GM19025 (cell line): Measurements from ENCODE around the gene CUL1.

Experiments used
- ATAC-seq: cut with Tn5 transposase; IDR thresholded peaks from one replicate; pipeline ENCODE4 v1.9.1; 2021; ENCODE audit warnings: mild to moderate bottlenecking, low read depth, moderate library complexity; ENCODE audit not compliant: unreplicated experiment

CUL1 gene

GRCh38 chr7:148698397-148699023 is at the start of gene CUL1:
CUL1 (plus strand) TSS chr7:148698903; CDS start chr7:148730123, 31,220 bp downstream.
- peak; percentile 67 for ATAC-seq

GRCh38 chr7:148650232-148650858 is 48.4 kb upstream of the CUL1 start:
- no peak for ATAC-seq

GRCh38 chr7:148652773-148653172 is 45.9 kb upstream of the CUL1 start:
- no peak for ATAC-seq

GRCh38 chr7:148657929-148658328 is 40.8 kb upstream of the CUL1 start:
- ATAC-seq: no peak

GRCh38 chr7:148661471-148661870 is 37.2 kb upstream of the CUL1 start:
- no peak for ATAC-seq

- ATAC-seq: no peak
These were observed 36.1 kb upstream of the CUL1 start for GRCh38 chr7:148662646-148663045.

- ATAC-seq: no peak
These were observed 34.4 kb upstream of the CUL1 start for GRCh38 chr7:148664324-148664723.

GRCh38 chr7:148665221-148665620 is 33.5 kb upstream of the CUL1 start:
- ATAC-seq: no peak

GRCh38 chr7:148669927-148670326 is 28.8 kb upstream of the CUL1 start:
- ATAC-seq: no peak

GRCh38 chr7:148670374-148670773 is 28.3 kb upstream of the CUL1 start:
- no peak for ATAC-seq

- ATAC-seq: no peak
These were observed 27.9 kb upstream of the CUL1 start for GRCh38 chr7:148670807-148671206.

GRCh38 chr7:148672041-148672440 is 26.7 kb upstream of the CUL1 start:
- no peak for ATAC-seq

- no peak for ATAC-seq
These were observed 24.0 kb upstream of the CUL1 start for GRCh38 chr7:148674689-148675088.

- ATAC-seq: no peak
These were observed 22.4 kb upstream of the CUL1 start for GRCh38 chr7:148676291-148676690.

- no peak for ATAC-seq
These were observed 16.9 kb upstream of the CUL1 start for GRCh38 chr7:148681821-148682220.

- no peak for ATAC-seq
These were observed 14.3 kb upstream of the CUL1 start for GRCh38 chr7:148684289-148684830.

GRCh38 chr7:148686312-148686937 is 12.3 kb upstream of the CUL1 start:
- no peak for ATAC-seq

- no peak for ATAC-seq
These were observed 11.1 kb upstream of the CUL1 start for GRCh38 chr7:148687555-148687954.

GRCh38 chr7:148688526-148688925 is 10.2 kb upstream of the CUL1 start:
- no peak for ATAC-seq

- ATAC-seq: no peak
These were observed 5.1 kb upstream of the CUL1 start for GRCh38 chr7:148693651-148694050.

GRCh38 chr7:148694631-148695030 is 4.1 kb upstream of the CUL1 start:
- no peak for ATAC-seq

- ATAC-seq: no peak
These were observed 2.8 kb upstream of the CUL1 start for GRCh38 chr7:148695953-148696352.
